HUES6 (cell line): ENCODE results near the gene PM20D2.

Experiments
- H3K27ac ChIP-seq: 2 replicates; pipeline ENCODE4 v1.7.0; 2013; ENCODE audit warnings: low read depth, mild to moderate bottlenecking, low read length, inconsistent platforms
- H3K27me3 ChIP-seq: 2 replicates; pipeline ENCODE4 v1.6.1; 2013; ENCODE audit warnings: low read length; ENCODE audit not compliant: control insufficient read depth, insufficient read depth
- H3K36me3 ChIP-seq: 2 replicates; pipeline ENCODE4 v1.6.1; 2013; ENCODE audit warnings: low read length; ENCODE audit not compliant: control insufficient read depth, insufficient read depth
- H3K4me1 ChIP-seq: 2 replicates; pipeline ENCODE4 v1.6.1; 2013; ENCODE audit warnings: low read length; ENCODE audit not compliant: control insufficient read depth, insufficient read depth
- H3K4me3 ChIP-seq: 2 replicates; pipeline ENCODE4 v1.5.1; 2013; ENCODE audit warnings: low read depth, low read length
- H3K9ac ChIP-seq: one replicate; pipeline ENCODE4 v1.6.1; 2013; ENCODE audit warnings: mild to moderate bottlenecking, low read length
- H3K9me3 ChIP-seq: 2 replicates; pipeline ENCODE4 v1.6.1; 2013; ENCODE audit warnings: low read depth, low read length; ENCODE audit not compliant: control insufficient read depth, insufficient read depth

Gene PM20D2

GRCh38 chr6:89205819-89206218, 60.0 kb downstream of the PM20D2 start:
- Histone ChIP-seq H3K4me3 (no peak overlapping the region), H3K27me3 (no peaks in the 10 kb centered on the region), H3K27ac (no peak overlapping the region), H3K36me3 (no peaks in the 10 kb centered on the region), H3K9me3 (no peaks in the 10 kb centered on the region), H3K9ac (no peak overlapping the region), H3K4me1 (0 out of 2 replicates have a peak, but pooled peaks cover 3% of the 10 kb centered on the region)

GRCh38 chr6:89208551-89208950, 62.7 kb downstream of the PM20D2 start:
- H3K9me3 ChIP-seq = no peaks in the 10 kb centered on the region
- H3K4me3 ChIP-seq = no peak overlapping the region
- H3K4me1 ChIP-seq = peaks cover 28% of the 10 kb centered on the region
- H3K27me3 ChIP-seq = no peaks in the 10 kb centered on the region
- no peaks in the 10 kb centered on the region for H3K36me3 ChIP-seq
- no peak overlapping the region for H3K27ac ChIP-seq
- no peak overlapping the region for H3K9ac ChIP-seq

- H3K27ac ChIP-seq = no peak overlapping the region
- H3K9ac ChIP-seq = no peak overlapping the region
- H3K27me3 ChIP-seq = no peaks in the 10 kb centered on the region
- H3K9me3 ChIP-seq = no peaks in the 10 kb centered on the region
- no peak overlapping the region for H3K4me3 ChIP-seq
- H3K36me3 ChIP-seq = no peaks in the 10 kb centered on the region
- H3K4me1 ChIP-seq = peaks cover 28% of the 10 kb centered on the region
Measured at GRCh38 chr6:89209457-89209856, 63.6 kb downstream of the PM20D2 start.

- H3K27me3 ChIP-seq = no peaks in the 10 kb centered on the region
- H3K36me3 ChIP-seq = no peaks in the 10 kb centered on the region
- H3K9ac ChIP-seq = no peak overlapping the region
- no peaks in the 10 kb centered on the region for H3K9me3 ChIP-seq
- peaks cover 34% of the 10 kb centered on the region for H3K4me1 ChIP-seq
- H3K27ac ChIP-seq = no peak overlapping the region
- no peak overlapping the region for H3K4me3 ChIP-seq
Measured at GRCh38 chr6:89212472-89212871, 66.6 kb downstream of the PM20D2 start.

- Histone ChIP-seq H3K36me3 (no peaks in the 10 kb centered on the region), H3K27me3 (no peaks in the 10 kb centered on the region), H3K4me1 (peaks cover 36% of the 10 kb centered on the region), H3K27ac (no peak overlapping the region), H3K4me3 (no peak overlapping the region), H3K9me3 (no peaks in the 10 kb centered on the region), H3K9ac (no peak overlapping the region)
Measured at GRCh38 chr6:89214197-89214596, 68.3 kb downstream of the PM20D2 start.
